IPS-20b (cell line): ENCODE measurements around the gene LIN37.
"Not testable (repeated sequence)": the region's sequence is repeated elsewhere in the genome, so short reads cannot be mapped to it uniquely, and the experiment has no call there.

Experiments used
- H3K27ac ChIP-seq: one replicate; pipeline ENCODE4 v1.5.1; 2013; ENCODE audit warnings: low read length
- H3K27me3 ChIP-seq: 2 replicates; pipeline ENCODE4 v1.6.1; 2013; ENCODE audit warnings: mild to moderate bottlenecking, low read length, inconsistent platforms; ENCODE audit not compliant: insufficient read depth
- H3K36me3 ChIP-seq: 2 replicates; pipeline ENCODE4 v1.6.1; 2013; ENCODE audit warnings: low read depth, mild to moderate bottlenecking, inconsistent platforms, low read length, moderate library complexity; ENCODE audit not compliant: insufficient read depth
- H3K4me1 ChIP-seq: 2 replicates; pipeline ENCODE4 v1.6.1; 2013; ENCODE audit warnings: mild to moderate bottlenecking, control low read depth, inconsistent platforms, low read length, moderate library complexity; ENCODE audit not compliant: insufficient read depth
- H3K4me3 ChIP-seq: 2 replicates; pipeline ENCODE4 v1.5.1; 2013; ENCODE audit warnings: mild to moderate bottlenecking, low read length, inconsistent platforms
- H3K9ac ChIP-seq: 2 replicates; pipeline ENCODE4 v1.6.1; 2013; ENCODE audit warnings: low read depth, mild to moderate bottlenecking, inconsistent platforms, low read length, moderate library complexity
- H3K9me3 ChIP-seq: 2 replicates; pipeline ENCODE4 v1.6.1; 2013; ENCODE audit warnings: mild to moderate bottlenecking, low read depth, low read length, inconsistent platforms; ENCODE audit not compliant: insufficient read depth

Gene LIN37

DNA sequence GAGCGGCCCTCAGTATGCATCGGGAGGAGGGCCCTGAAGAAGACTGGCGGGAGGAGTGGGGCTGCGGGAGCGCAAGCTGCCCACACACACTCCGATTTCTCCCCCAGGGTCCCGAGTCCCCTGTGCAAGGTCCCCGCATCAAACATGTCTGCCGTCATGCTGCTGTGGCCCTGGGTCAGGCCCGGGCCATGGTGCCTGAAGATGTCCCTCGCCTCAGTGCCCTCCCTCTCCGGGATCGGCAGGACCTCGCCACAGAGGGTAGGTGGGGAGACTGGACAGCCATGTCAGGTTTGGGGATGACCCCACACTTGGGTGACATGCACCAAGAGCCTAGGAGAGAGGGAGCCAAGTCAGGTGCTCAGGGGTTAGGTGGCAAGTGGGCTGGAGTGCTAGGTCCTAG lies 25.9 kb upstream of the LIN37 start:
- no peaks in the 10 kb centered on the region for H3K9me3 ChIP-seq
- no peak overlapping the region for H3K4me3 ChIP-seq
- H3K36me3 ChIP-seq, result peaks cover 68% of the 10 kb centered on the region
- H3K27me3 ChIP-seq, result no peaks in the 10 kb centered on the region
- no peaks in the 10 kb centered on the region for H3K4me1 ChIP-seq
- H3K27ac ChIP-seq, result no peak overlapping the region
- no peak overlapping the region for H3K9ac ChIP-seq

DNA sequence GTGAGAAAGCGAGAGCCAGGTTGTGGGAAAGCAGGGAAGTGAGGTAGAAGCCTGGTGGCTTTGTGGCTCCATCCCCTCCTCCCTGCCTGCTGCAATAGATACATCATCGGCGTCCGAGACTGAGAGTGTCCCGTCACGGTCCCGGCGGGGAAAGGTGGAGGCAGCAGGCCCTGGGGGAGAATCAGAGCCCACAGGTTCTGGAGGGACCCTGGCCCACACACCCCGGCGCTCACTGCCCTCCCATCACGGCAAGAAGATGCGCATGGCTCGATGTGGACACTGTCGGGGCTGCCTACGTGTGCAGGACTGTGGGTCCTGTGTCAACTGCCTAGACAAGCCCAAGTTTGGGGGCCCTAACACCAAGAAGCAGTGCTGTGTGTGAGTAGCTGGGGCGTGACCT lies 25.5 kb upstream of the LIN37 start:
- Histone ChIP-seq H3K36me3 (peaks cover 72% of the 10 kb centered on the region), H3K9me3 (no peaks in the 10 kb centered on the region), H3K4me1 (no peaks in the 10 kb centered on the region), H3K4me3 (no peak overlapping the region), H3K9ac (no peak overlapping the region), H3K27me3 (no peaks in the 10 kb centered on the region), H3K27ac (no peak overlapping the region)

DNA sequence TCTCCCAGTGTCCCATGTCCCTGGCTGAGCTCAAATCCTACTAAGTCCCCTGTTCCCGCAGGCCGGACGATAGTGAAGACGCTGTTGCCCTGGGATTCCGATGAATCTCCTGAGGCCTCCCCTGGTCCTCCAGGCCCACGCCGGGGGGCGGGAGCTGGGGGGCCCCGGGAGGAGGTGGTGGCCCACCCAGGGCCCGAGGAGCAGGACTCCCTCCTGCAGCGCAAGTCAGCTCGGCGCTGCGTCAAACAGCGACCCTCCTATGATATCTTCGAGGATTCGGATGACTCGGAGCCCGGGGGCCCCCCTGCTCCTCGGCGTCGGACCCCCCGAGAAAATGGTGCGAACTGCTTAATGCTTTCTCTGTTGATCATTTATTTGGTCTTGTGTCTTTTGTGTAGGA lies 24.7 kb upstream of the LIN37 start:
- peaks cover 80% of the 10 kb centered on the region for H3K36me3 ChIP-seq
- H3K9ac ChIP-seq, result no peak overlapping the region
- no peaks in the 10 kb centered on the region for H3K4me1 ChIP-seq

DNA sequence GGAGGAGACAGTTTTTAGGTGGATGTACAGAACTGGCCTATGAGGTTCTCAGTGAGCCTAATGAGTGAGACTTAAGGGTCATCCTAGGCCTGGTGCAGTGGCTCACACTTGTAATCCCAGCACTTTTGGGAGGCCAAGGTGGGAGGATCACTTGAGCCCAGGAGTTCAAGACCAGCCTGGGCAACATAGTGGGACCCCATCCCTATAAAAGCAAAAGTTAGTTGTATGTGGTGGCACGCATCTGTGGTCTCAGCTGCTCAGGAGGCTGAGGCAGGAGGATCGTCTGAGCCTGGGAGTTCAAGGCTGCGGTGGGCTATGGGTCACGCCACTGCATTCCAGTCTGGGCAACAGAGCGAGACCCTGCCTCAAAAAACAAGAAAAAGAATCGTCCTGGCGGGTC lies 24.2 kb upstream of the LIN37 start:
- not testable (repeated sequence) for H3K9ac ChIP-seq, H3K4me1 ChIP-seq, H3K9me3 ChIP-seq, H3K4me3 ChIP-seq, H3K27ac ChIP-seq, H3K27me3 ChIP-seq
- peaks cover 85% of the 10 kb centered on the region for H3K36me3 ChIP-seq

More for the DNA sequence above, 24.7 kb upstream of the LIN37 start:
- Histone ChIP-seq H3K27ac (no peak overlapping the region), H3K4me3 (no peak overlapping the region), H3K27me3 (no peaks in the 10 kb centered on the region), H3K9me3 (no peaks in the 10 kb centered on the region)

DNA sequence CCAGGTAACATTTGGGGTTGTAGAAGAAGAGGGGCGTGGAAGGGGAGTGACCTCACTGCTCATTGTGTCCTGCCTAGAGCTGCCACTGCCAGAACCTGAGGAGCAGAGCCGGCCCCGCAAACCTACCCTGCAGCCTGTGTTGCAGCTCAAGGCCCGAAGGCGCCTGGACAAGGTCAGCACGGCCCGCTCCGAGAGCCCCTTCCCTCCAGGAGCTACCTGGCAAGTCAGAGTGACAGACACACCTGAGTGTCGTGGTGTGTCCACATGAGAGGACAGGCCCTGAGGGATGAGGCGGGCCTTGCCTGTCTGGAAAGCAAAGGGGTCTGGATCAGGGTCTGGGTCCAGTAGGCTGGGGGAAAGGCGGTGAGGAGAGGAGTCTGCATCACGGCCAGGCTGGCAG lies 23.8 kb upstream of the LIN37 start:
- no peak overlapping the region for H3K4me3 ChIP-seq
- no peak overlapping the region for H3K27ac ChIP-seq
- H3K4me1 ChIP-seq, result no peaks in the 10 kb centered on the region
- H3K9ac ChIP-seq, result no peak overlapping the region
- no peaks in the 10 kb centered on the region for H3K9me3 ChIP-seq
- peaks cover 88% of the 10 kb centered on the region for H3K36me3 ChIP-seq
- H3K27me3 ChIP-seq, result no peaks in the 10 kb centered on the region

DNA sequence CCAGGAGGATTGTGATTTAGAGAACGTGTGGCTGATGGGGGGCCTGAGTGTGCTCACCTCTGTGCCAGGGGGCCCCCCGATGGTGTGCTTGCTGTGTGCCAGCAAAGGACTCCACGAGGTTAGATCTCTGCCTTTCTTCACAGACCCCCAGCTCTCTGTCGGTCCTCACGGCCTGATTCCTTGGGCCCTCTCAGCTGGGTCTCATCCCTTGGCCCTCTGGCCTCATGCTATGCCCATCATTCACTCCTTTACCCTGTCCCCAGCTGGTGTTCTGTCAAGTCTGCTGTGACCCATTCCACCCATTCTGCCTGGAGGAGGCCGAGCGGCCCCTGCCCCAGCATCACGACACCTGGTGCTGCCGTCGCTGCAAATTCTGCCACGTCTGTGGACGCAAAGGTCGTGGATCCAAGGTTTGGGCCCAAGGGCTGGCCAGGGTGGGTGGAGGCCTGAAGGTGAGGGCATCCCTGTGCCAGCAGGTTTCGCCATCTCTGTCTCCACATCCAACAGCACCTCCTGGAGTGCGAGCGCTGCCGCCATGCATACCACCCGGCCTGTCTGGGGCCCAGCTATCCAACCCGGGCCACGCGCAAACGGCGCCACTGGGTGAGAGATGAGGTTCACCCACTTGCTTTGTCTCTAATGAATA lies 23.0 kb upstream of the LIN37 start:
- H3K9me3 ChIP-seq, result no peaks in the 10 kb centered on the region
- H3K9ac ChIP-seq, result no peak overlapping the region
- no peak overlapping the region for H3K4me3 ChIP-seq
- no peak overlapping the region for H3K27ac ChIP-seq
- peaks cover 89% of the 10 kb centered on the region for H3K36me3 ChIP-seq
- no peaks in the 10 kb centered on the region for H3K4me1 ChIP-seq
- no peaks in the 10 kb centered on the region for H3K27me3 ChIP-seq

GRCh38 chr19:35727053-35727955 lies 21.1 kb upstream of the LIN37 start:
- H3K36me3 ChIP-seq, result peaks cover 99% of the 10 kb centered on the region
- no peaks in the 10 kb centered on the region for H3K4me1 ChIP-seq
- H3K9me3 ChIP-seq, result no peaks in the 10 kb centered on the region
- H3K27me3 ChIP-seq, result no peaks in the 10 kb centered on the region
- no peak overlapping the region for H3K4me3 ChIP-seq
- H3K9ac ChIP-seq, result no peak overlapping the region
- H3K27ac ChIP-seq, result no peak overlapping the region

GRCh38 chr19:35727956-35728706 lies 20.2 kb upstream of the LIN37 start:
- H3K36me3 ChIP-seq, result peaks cover 91% of the 10 kb centered on the region
- no peaks in the 10 kb centered on the region for H3K27me3 ChIP-seq
- no peaks in the 10 kb centered on the region for H3K4me1 ChIP-seq
- H3K9me3 ChIP-seq, result no peaks in the 10 kb centered on the region
- H3K4me3 ChIP-seq, result no peak overlapping the region
- no peak overlapping the region for H3K9ac ChIP-seq
- H3K27ac ChIP-seq, result no peak overlapping the region

DNA sequence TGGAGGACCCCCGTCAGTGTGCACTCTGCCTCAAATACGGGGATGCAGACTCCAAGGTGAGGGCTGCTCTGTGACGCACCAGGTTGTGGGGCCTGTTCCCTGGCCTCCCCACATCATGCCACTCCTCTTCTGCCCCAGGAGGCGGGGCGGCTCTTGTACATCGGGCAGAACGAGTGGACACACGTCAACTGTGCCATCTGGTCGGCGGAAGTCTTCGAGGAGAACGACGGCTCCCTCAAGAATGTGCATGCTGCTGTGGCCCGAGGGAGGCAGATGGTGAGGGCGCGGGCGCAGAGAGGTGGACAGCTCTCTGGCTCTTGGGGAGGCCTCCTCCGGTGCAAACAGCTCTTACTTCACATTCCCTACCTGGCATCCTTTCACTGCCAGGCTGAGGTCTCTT lies 19.4 kb upstream of the LIN37 start:
- peaks cover 89% of the 10 kb centered on the region for H3K36me3 ChIP-seq

GRCh38 chr19:35729763-35730162 lies 18.6 kb upstream of the LIN37 start:
- no peaks in the 10 kb centered on the region for H3K4me1 ChIP-seq
- H3K27ac ChIP-seq, result no peak overlapping the region
- peaks cover 89% of the 10 kb centered on the region for H3K36me3 ChIP-seq
- no peaks in the 10 kb centered on the region for H3K9me3 ChIP-seq
- no peak overlapping the region for H3K4me3 ChIP-seq
- H3K27me3 ChIP-seq, result no peaks in the 10 kb centered on the region
- H3K9ac ChIP-seq, result no peak overlapping the region

More for the DNA sequence above, 19.4 kb upstream of the LIN37 start:
- Histone ChIP-seq H3K27ac (no peak overlapping the region), H3K27me3 (no peaks in the 10 kb centered on the region), H3K4me1 (no peaks in the 10 kb centered on the region), H3K4me3 (no peak overlapping the region), H3K9ac (no peak overlapping the region), H3K9me3 (no peaks in the 10 kb centered on the region)

GRCh38 chr19:35730326-35730725 lies 18.1 kb upstream of the LIN37 start:
- no peaks in the 10 kb centered on the region for H3K27me3 ChIP-seq
- peaks cover 87% of the 10 kb centered on the region for H3K36me3 ChIP-seq
- no peak overlapping the region for H3K27ac ChIP-seq
- no peaks in the 10 kb centered on the region for H3K4me1 ChIP-seq
- H3K9ac ChIP-seq, result no peak overlapping the region
- no peaks in the 10 kb centered on the region for H3K9me3 ChIP-seq
- H3K4me3 ChIP-seq, result no peak overlapping the region
